HG02610 (cell line): ENCODE data around the gene CCDC116.
"Not testable (repeated sequence)": the region's sequence is repeated elsewhere in the genome, so short reads cannot be mapped to it uniquely, and the experiment has no call there.

Experiments used
- ATAC-seq: cut with Tn5 transposase; IDR thresholded peaks from one replicate; pipeline ENCODE4 v1.9.1; 2021; ENCODE audit warnings: mild to moderate bottlenecking, moderate library complexity; ENCODE audit not compliant: unreplicated experiment

Gene CCDC116

DNA sequence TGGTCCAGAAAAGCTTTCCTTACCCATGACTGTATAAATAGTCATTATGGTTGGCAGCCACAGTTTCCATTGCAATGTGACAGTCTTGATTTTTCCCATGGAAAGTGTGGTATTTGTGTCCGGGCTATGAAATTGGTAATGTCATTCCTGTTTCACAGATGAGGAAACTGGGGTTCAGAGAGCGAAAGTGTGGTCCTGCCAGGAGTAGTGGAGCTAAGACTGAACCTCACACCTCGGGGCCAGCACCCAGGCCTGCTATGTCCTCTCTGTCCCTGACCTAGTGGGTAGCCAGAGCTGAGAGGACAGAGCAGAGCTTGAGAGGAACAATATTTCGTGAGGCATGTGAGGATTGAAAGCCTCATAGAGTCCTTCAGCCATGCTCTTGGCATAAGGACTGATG lies 1.5 kb upstream of the CCDC116 start:
- ATAC-seq, result no peak

DNA sequence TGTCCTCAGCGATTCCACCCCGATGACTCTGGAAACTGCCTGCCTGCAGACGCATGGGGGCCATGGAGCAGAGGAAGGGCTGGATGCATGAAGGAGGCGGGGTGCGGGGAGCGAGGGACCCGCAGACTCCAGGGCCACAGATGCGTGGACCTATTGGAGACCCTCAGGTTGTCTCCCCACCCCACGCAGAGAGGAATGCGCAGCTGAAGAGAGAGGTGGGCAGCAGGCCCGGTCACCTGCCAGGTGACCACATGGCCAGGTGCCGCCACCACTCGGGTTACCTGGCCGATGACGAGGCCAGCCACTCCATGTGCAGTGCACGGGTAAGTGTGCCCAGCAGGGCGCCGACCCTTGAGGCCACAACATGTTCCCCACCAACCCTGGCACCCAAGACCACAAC lies 371 bp downstream of the CCDC116 start:
- no peak for ATAC-seq

DNA sequence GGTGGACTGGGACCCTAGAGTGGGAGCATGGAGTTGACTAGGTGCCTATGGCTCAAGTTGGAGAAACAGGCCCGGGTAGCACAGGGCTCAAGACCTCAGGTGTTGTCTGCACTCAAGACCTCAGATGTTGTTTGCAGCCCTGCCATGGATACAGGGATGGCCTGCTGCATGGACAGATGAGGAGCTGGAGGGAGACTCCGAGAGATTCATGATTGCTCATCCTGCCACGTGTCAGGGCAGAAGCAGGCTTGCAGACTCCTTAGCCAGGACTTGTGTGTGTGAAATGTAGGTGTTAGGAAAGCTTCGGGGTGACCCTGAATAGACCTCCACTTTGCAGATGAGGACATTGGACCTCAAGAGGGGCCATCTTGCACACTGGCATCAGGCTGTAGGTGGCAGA lies 921 bp downstream of the CCDC116 start:
- no peak for ATAC-seq

- ATAC-seq, result no peak
Measured at GRCh38 chr22:21634081-21634480, 1.5 kb downstream of the CCDC116 start.

DNA sequence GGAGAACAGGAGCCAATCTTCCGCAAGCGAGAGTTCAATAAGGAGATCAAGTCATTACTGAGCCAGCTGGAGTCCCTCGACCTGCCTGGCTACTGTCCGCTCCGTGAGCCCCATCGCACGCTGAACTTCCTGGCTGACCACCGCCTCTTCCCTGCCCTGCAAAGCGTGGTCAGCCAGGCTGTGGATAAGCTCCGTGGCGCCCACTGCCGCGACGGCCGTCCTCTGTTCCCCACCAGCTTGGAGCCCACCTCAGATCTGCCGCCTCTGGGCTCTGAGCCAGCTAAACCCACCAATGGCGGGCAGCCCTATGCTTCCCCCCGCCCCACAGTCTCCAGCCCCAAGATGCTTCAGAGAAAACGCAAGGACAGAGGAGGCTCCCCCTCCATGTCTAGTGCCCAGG lies 2.3 kb downstream of the CCDC116 start:
- ATAC-seq, result no peak

GRCh38 chr22:21635771-21636510 lies 3.4 kb downstream of the CCDC116 start:
- no peak for ATAC-seq

GRCh38 chr22:21636629-21637218 lies 4.2 kb downstream of the CCDC116 start:
- no peak for ATAC-seq

DNA sequence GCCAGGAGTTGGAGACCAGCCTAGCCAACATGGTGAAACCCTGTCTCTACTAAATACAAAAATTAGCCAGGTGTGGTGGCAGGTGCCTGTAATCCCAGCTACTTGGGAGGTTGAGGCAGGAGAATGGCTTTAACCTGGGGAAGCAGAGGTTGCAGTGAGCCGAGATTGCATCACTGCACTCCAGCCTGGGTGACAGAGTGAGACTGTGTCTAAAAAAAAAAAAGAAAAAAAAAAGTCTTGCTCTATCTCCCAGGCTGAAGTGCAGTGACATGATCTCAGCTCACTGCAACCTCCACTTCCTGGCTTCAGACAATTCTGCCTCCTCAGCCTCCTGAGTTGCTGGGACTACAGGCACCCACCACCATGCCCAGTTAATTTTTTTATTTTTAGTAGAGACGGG lies 4.9 kb downstream of the CCDC116 start:
- ATAC-seq, result not testable (repeated sequence)

GRCh38 chr22:21639359-21639758 lies 6.8 kb downstream of the CCDC116 start:
- ATAC-seq, result no peak

GRCh38 chr22:21640810-21641209 lies 8.2 kb downstream of the CCDC116 start:
- ATAC-seq, result no peak

- no peak for ATAC-seq
Measured at GRCh38 chr22:21641417-21641788, 8.8 kb downstream of the CCDC116 start.

DNA sequence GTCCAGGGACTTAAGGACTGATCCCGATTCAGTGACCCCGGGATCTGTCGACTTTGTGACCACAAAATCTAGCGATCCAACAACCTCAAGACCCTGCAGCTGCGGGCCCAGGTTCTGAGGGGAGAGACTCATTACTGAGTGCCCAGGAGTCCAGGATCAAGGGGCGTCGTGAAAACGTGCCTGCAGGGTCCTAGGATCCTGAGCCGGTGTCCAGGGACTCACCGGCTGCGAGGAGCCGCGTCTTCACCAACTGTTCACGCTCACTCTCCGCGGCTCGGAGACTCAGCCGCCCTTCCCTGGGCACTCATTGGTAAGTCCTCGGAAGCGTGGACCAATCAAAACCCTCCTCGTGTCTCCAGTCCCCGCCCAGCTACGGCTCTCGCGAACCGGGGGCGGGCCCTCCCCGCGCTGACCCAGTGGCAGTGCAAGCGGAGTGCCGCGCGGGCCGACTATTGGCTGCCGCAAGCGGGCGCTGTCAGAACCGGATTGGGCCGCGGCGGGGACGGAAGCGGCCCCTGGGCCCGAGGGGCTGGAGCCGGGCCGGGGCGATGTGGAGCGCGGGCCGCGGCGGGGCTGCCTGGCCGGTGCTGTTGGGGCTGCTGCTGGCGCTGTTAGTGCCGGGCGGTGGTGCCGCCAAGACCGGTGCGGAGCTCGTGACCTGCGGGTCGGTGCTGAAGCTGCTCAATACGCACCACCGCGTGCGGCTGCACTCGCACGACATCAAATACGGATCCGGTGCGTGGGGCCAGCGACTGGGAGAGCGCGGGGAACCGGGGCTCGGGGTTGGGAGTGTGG lies 9.4 kb downstream of the CCDC116 start, which contains the start of gene SDF2L1:
Gene SDF2L1 (plus strand): TSS at position 514 of the 795 bp plus-strand sequence. CDS start 35 bp downstream, at position 549.
- peak; percentile 93 for ATAC-seq

- ATAC-seq, result no peak
Measured at GRCh38 chr22:21642584-21643448, 10.3 kb downstream of the CCDC116 start.

DNA sequence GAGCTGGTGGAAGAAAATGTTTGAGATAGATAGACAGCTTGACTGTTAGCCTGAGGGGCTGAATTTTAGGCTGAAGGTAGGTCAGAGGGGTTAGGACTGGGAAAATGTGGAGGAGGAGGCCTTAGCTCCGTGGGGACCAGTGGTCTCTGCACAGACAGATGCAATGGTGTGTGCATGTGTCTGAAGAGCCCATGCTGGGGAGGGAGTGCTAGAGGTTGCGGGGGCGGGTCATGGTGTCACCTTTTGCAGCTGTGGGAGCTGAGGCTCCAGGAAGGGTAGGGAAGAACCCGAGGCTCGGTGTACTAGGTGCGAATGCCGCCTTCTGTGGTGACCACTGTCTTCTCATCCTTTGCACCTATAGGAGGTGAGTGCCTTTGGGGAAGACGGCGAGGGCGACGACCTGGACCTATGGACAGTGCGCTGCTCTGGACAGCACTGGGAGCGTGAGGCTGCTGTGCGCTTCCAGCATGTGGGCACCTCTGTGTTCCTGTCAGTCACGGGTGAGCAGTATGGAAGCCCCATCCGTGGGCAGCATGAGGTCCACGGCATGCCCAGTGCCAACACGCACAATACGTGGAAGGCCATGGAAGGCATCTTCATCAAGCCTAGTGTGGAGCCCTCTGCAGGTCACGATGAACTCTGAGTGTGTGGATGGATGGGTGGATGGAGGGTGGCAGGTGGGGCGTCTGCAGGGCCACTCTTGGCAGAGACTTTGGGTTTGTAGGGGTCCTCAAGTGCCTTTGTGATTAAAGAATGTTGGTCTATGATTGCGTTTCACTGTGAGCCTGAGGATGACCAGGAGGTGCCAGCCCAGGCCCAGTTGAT lies 11.2 kb downstream of the CCDC116 start:
- ATAC-seq, result no peak

DNA sequence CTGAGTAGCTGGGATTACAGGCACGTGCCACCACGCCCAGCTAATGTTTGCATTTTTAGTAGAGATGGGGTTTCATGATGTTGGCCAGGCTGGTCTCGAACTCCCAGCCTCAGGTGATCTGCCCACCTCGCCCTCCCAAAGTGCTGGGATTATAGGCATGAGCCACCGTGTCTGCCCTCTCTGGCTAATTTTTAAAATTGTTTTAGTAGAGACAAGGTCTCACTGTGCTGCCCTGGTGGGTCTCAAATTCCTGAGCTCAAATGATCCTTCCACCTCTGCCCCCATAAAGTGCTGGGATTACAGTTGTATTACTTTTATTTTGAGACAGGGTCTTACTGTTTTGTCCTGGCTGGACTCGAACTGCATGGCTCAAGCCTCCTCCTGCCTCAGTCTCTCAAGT lies 13.0 kb downstream of the CCDC116 start:
- ATAC-seq, result not testable (repeated sequence)

DNA sequence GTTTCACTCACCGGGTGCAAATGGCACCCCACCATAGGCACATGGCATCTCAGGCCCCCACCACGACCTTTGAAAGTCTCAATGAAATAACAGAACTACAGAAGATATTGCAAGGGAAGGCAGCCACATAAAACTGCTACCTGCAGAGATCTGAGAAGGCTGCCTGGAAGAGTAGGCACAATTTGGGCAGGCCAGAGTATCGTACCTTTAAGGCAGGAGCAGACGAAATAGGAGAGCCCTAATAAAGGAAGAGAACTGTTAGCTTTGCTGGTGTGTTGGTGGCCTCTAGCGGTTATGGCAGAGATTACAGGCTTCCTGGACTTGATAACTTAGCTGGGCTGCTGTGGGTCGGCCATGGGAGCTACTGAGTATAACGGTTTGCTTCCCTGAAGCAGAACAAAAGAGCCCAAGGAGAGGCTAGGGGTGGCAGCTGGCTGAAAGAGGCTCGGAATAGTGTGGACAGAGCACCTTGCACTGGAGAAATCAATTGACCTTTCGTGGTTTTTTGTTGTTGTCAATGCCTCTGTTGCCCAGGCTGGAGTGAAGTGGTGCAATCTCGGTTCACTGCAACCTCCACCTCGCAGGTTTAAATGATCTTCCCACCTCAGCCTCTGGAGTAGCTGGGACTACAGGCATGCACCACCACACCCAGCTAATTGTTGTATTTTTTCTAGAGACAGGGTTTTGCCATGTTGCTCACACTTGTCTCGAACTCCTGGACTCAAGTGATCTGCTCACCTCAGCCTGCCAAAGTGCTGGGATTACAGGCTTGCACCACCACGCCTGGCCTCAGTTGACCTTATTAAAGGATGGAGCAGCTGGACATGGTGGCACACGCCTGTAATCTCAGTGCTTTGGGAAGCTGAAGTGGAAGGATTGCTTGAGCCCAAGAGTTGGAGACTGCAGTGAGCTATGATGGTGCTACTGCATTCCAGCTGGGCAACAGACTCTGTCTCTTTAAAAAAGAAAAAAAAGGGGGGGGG lies 14.3 kb downstream of the CCDC116 start:
- no peak for ATAC-seq

DNA sequence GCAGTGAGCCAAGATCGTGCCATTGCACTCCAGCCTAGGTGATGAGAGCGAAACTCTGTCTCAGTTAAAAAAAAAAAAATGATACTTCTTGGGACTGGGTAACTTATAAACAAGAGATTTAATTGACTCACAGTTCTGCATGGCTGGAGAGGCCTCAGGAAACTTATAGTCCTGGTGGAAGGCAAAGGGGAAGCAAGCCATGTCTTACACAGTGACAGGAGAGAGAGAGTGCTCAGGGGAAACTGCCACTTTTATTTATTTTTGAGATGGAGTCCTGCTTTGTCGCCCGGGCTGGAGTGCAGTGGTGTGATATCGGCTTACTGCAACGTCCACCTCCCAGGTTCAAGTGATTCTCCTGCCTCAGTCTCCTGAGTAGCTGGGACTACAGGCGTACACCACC lies 17.7 kb downstream of the CCDC116 start:
- ATAC-seq, result no peak

DNA sequence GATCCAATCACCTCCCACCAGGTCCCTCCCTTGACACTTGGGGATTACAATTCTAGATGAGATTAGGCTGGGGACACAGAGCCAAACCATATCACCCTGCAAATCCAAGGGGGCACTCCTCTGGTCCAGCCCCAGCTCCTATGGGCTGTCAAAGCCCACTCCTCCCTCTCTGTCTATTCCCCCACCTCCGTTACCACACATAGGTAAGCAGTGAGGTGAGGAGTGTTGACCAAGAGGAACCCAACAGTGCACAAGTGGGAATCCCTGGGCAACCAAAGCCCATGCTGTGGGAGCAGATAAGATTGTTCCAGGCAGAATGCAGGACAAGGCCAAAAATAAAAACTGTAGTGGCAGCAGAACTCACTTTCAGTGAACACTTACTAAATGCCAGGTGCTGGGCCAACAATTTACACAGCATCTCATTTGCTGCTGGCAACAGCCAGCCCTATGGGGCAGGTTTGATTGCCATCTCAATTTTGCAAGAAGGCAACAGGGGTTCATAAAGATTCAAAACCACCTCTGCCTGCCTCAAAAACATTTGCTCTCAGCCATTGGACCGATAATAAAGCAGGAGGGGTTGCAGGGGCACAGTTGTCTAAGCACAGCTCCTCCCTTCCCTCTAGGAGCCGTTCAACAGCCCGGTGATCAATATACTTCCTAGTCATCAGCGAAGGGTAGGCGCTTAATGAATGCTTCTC lies 18.4 kb downstream of the CCDC116 start:
- ATAC-seq, result no peak
